DMS79 treated with DMSO at 0.1 percent for 48 hours (cell line): Measurements from ENCODE around the gene BRSK1.

ENCODE experiments used
- DNase-seq: peaks from one replicate; lab custom pipeline; 2025; lab: John Stamatoyannopoulos, UW

Gene BRSK1

DNA sequence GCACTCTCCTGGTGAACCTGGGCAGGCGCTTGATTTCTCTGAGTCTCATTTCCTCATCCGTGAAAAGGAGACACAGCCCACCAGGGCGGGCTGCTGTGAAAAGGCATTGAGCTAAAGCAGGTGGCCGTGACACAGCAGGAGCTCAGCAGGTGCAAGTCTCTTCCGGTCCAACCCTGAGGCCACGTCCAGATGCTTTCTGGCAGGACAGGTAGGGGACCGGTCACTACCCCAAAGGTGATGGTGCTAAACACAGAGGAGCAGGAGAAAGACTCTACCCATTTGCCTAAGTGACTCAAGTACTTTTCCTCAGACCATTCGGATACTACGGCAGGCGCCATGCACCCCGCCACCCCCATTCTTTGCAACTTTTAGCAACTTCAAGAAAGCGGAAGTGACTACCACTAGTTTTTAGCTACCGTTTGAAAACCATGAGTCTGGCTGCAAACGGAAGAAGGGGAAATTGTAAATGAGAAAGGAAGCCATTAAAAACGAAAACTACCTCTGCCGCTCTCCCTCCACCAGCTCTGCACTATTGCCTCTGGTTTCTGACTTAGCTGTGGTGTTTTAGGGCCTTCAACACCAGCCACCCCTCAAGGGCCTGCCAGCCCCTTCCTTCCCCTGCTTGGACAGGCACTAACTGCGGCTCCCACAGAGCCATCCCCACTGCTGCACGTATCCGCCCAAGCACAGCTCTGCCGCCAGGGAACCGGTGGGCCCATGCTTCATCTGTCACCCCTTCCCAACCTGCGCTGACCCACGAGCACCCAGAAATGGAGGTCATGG lies 29.8 kb upstream of the BRSK1 start:
- DNase-seq: peak; percentile 55

- no peak for DNase-seq
Measured at GRCh38 chr19:55254625-55254977, 29.2 kb upstream of the BRSK1 start.

- peak; percentile 42 for DNase-seq
Measured at GRCh38 chr19:55255618-55256423, 28.0 kb upstream of the BRSK1 start.

- DNase-seq: no peak
Measured at GRCh38 chr19:55256562-55257460, 27.0 kb upstream of the BRSK1 start.

- no peak for DNase-seq
Measured at GRCh38 chr19:55257461-55258420, 26.1 kb upstream of the BRSK1 start.

DNA sequence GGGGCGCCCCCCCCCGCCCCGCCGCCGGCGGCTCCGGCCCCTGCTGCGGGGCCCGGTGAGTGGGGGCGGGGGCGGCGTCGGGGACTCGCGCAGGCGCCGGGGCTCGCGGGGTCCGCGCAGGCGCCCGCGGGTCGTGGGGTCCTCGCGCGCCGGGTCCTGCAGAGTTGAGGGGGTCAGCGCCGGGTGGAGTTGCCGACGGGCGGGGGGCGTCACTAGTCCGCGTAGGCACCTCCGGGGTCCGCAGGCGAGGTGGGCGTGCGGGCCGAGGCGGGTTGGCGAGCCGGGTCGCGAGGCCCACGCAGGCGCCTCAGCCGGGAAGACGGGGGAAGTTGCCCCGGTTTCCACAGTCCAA lies 25.3 kb upstream of the BRSK1 start:
- no peak for DNase-seq

- peak; percentile 99 for DNase-seq
Measured at GRCh38 chr19:55258828-55259539, 24.8 kb upstream of the BRSK1 start, which contains the start of gene PPP6R1. Gene PPP6R1 (minus strand): TSS chr19:55259017. CDS start chr19:55247103, 11,914 bp downstream.

- DNase-seq: no peak
Measured at GRCh38 chr19:55259540-55260210, 24.1 kb upstream of the BRSK1 start.

DNA sequence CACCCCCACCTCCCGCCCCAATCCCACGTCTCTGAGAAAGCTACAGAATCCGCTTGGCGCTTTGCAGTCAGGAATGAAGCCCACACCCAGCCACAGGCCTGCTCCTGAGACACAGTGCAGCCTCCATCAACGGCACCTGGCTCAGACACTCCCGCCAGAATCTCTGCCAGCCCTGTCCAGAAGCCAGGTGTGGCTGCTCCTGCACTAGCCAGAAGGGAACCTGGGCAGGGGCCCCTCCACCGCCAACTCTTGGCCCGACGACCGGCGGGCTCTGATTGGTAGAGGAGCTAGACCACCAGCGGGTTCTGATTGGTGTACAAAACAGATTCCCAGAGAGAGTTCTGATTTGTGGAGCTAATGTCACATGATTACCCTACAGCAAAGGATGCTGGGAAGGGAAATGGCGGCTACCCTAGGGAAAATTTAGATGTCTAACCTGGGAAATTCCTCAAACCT lies 22.1 kb upstream of the BRSK1 start:
- no peak for DNase-seq

- no peak for DNase-seq
Measured at GRCh38 chr19:55262359-55262758, 21.4 kb upstream of the BRSK1 start.

GRCh38 chr19:55264531-55264930 lies 19.3 kb upstream of the BRSK1 start:
- DNase-seq: no peak

DNA sequence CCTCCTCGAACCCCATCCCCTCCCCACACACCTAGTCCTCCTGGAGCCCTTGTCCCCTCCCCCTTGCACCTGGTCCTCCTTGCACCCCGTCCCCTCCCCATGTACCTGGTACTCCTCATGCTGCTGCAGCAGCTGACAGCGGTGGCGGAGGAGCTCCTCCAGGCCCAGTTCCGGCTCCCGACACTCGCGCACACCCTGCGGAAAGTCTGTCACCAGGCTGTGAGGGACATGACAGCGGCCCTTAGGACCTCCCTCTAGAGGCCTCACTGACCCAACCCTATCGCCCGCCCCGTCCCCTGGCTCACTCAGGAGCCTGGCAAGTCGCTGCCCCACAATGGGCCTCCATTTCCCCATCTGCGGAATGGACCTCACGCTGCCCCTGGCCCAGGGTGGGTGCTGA lies 18.6 kb upstream of the BRSK1 start:
- no peak for DNase-seq

GRCh38 chr19:55265723-55266386 lies 17.9 kb upstream of the BRSK1 start:
- DNase-seq: no peak

- no peak for DNase-seq
Measured at GRCh38 chr19:55266404-55266803, 17.4 kb upstream of the BRSK1 start.

DNA sequence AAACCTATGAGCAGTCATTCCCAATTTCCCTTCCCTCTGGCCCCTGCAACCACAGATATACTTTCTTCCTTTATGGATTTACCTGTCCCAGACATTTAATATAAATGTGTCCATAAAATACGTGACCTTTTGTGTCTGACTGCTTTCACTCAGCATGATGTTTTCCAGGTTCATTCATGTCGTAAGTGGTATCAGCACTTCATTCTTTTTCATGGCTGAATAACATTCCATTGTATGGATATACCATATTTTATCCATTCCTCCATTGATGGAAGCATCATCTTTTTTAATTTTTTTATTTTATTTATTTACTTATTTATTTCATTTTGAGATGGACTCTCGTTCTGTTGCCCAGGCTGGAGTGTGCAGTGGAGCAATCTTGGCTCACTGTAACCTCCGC lies 17.0 kb upstream of the BRSK1 start:
- DNase-seq: no peak

GRCh38 chr19:55269299-55269698 lies 14.5 kb upstream of the BRSK1 start:
- no peak for DNase-seq

DNA sequence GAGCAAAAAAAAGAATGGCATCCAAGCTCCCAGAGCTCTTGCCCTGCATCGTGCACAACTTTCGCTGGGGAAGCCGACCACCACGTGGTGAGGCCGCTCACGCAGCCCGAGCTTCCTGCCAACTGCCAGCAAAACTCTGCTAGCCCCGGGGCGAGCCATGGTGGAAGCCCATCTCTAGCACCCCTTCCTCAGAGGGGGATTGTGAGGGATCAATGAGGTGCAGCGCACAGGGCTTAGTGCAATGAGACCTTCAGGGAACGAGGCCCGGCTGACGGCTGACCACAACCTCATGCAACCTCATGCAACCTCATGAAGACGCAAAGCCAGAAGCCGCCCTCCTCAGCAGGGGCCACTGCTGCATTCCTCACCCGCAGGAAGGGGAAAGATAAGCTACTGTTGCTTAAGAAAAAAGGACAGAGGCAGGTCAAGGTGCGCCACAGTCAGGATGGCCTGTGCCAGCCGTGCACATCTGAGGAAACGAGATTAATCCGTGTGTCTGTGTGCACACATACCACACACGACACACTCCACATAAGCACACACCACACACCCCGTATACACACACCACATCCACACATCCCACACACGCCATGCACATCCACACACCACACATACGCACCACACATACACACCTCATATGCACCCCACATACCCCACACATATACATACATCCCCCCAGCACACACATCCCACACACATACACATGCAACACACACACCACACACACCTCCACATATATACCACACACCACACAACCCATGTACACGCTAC lies 13.4 kb upstream of the BRSK1 start:
- DNase-seq: no peak

DNA sequence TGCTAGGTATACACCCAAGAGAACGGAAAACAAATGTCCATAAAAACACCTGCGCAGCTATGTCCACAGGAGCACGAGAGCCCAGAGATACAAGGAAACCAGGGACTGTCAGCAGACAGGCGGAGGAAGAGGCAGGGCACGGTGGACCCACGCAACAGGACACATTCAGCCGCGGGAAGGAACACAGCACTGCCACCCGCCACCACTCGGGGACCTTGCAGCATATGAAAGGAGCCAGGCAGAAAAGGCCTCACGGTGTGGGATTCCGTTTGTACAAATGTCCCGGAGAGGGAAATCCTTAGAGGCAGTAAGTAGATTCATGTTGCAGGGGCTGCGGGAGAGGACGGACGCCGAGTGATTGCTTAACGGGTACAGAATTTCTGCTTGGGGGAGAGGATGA lies 11.7 kb upstream of the BRSK1 start:
- DNase-seq: no peak
